GM12801 (cell line): ENCODE measurements around the gene CYB561D1.

Experiments used
- CTCF ChIP-seq: IDR thresholded peaks from one replicate; pipeline ENCODE4 v1.5.1; 2011; ENCODE audit warnings: control low read depth; ENCODE audit not compliant: insufficient read length; ENCODE audit errors: extremely low read depth

Gene CYB561D1

GRCh38 chr1:109521002-109521951 is 27.4 kb downstream of the CYB561D1 start:
- TF ChIP-seq CTCF, result no peak

- no peak for TF ChIP-seq CTCF
These were observed 28.1 kb downstream of the CYB561D1 start for GRCh38 chr1:109522026-109522425.

- TF ChIP-seq CTCF, result no peak
These were observed 29.8 kb downstream of the CYB561D1 start for GRCh38 chr1:109523706-109524105.

GRCh38 chr1:109527098-109527811 is 33.4 kb downstream of the CYB561D1 start:
- no peak for TF ChIP-seq CTCF

GRCh38 chr1:109527846-109528695 is 34.2 kb downstream of the CYB561D1 start:
- TF ChIP-seq CTCF, result no peak

GRCh38 chr1:109528712-109529111 is 34.8 kb downstream of the CYB561D1 start:
- TF ChIP-seq CTCF, result no peak

- no peak for TF ChIP-seq CTCF
These were observed 36.1 kb downstream of the CYB561D1 start for GRCh38 chr1:109529881-109530456.
